ENCODE results near the gene SMIM36. TPM values are rescaled to one million over a fixed set of nuclear protein-coding genes. Genes with fewer than 3 reads are reported as not detected.

SMIM36 gene
- total RNA-seq, 4 donors from 2014 or later = not detected

DNA sequence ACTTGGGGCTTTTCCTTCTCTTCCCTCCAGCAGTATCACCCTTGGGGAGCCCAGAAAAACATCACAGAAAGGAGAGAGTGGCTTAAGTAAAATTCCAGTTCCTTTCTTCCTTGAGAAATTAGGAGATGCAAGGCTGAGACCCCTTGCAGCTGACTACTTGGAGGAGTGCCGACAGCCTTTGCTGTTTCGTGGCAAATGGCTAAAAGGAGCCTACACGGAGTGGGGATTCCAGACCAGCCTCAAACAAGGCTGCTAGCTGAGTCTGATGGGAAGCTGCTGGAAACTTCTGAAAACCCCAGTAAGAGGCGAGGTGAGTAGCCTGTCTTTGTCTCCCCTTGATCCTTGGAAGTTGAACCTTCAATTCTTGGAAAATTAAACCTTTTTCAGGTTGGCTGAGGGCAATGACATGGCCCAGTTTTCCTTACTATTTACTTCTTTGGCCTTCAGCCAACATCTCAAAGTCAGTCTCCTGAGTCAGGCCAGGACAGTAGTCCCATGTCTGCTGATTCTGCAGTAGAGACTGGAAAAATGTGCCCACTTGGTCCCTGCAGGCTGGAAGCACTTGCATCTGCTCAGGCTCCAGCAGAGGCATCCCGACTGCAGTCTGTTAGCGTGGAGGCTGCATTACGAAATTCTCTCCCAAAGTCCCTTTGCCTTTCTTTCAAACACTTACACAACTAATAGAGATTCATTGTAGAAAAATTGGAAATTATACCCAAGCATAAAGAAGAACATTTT lies 23.4 kb downstream of the SMIM36 start:
- WGBS = 36% methylated on average over 7 of the region's 7 CpGs
- H3K4me1 ChIP-seq = peaks cover 0 to 20% (median 17%) of the 10 kb centered on the region in 4 donors
- no peaks in the 10 kb centered on the region for H3K9me3 ChIP-seq
- DNase-seq (ENCODE audit: extremely low spot score) = no peak
- peak overlapping the region; percentile 44 to 60 (median 51) for H3K27ac ChIP-seq (replicated peaks in 1 of 4)
- intact Hi-C loops (cut with DNase I) = no loop called here
- no peak for TF ChIP-seq POLR2AphosphoS5 (IDR thresholded peaks at IDR 0.05)
- TF ChIP-seq, protein P1, sequence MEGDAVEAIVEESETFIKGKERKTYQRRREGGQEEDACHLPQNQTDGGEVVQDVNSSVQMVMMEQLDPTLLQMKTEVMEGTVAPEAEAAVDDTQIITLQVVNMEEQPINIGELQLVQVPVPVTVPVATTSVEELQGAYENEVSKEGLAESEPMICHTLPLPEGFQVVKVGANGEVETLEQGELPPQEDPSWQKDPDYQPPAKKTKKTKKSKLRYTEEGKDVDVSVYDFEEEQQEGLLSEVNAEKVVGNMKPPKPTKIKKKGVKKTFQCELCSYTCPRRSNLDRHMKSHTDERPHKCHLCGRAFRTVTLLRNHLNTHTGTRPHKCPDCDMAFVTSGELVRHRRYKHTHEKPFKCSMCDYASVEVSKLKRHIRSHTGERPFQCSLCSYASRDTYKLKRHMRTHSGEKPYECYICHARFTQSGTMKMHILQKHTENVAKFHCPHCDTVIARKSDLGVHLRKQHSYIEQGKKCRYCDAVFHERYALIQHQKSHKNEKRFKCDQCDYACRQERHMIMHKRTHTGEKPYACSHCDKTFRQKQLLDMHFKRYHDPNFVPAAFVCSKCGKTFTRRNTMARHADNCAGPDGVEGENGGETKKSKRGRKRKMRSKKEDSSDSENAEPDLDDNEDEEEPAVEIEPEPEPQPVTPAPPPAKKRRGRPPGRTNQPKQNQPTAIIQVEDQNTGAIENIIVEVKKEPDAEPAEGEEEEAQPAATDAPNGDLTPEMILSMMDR (IDR thresholded peaks at IDR 0.05) = no peak
- TF ChIP-seq POLR2A (IDR thresholded peaks at IDR 0.05; ENCODE audit: low read depth) = no peak
- no peak for TF ChIP-seq EP300 (IDR thresholded peaks at IDR 0.05)
- peak overlapping the region; percentile 4 to 17 (median 14) for H3K4me3 ChIP-seq
- H3K36me3 ChIP-seq = no peaks in the 10 kb centered on the region
- H3K27me3 ChIP-seq = no peaks in the 10 kb centered on the region

DNA sequence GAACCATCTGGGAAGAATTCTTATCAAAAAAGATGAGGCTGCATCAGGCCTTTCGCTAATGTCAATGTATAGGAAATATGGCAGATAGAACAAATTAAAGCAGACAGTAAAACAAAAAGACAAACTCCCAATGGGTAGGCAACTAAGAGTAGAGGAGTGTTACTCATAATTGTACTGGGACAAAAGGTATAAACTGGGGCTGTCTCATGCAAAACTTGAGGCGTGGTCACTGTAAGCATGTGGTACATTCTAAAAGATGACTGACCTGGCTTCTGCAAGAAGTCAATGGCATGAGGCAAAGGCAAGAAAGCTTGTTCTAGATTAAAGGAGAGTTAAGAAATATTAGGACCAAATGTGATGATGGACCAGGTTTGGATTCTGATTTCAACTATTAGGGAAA lies 26.7 kb downstream of the SMIM36 start:
- H3K4me1 ChIP-seq = peaks cover 0 to 20% (median 17%) of the 10 kb centered on the region in 4 donors
- no peak overlapping the region for H3K27ac ChIP-seq (replicated peaks in 1 of 4)
- 92% methylated on average over 2 of the region's 2 CpGs for WGBS
- TF ChIP-seq EP300 (IDR thresholded peaks at IDR 0.05) (no peak), POLR2AphosphoS5 (IDR thresholded peaks at IDR 0.05) (no peak), POLR2A (IDR thresholded peaks at IDR 0.05; ENCODE audit: low read depth) (no peak)
- TF ChIP-seq, protein P1 (IDR thresholded peaks at IDR 0.05) = no peak
- DNase-seq (ENCODE audit: extremely low spot score) = no peak
- intact Hi-C loops (cut with DNase I) = no loop called here
- H3K36me3 ChIP-seq = no peaks in the 10 kb centered on the region
- no peak overlapping the region for H3K4me3 ChIP-seq
- H3K27me3 ChIP-seq = no peaks in the 10 kb centered on the region
- H3K9me3 ChIP-seq = no peaks in the 10 kb centered on the region

DNA sequence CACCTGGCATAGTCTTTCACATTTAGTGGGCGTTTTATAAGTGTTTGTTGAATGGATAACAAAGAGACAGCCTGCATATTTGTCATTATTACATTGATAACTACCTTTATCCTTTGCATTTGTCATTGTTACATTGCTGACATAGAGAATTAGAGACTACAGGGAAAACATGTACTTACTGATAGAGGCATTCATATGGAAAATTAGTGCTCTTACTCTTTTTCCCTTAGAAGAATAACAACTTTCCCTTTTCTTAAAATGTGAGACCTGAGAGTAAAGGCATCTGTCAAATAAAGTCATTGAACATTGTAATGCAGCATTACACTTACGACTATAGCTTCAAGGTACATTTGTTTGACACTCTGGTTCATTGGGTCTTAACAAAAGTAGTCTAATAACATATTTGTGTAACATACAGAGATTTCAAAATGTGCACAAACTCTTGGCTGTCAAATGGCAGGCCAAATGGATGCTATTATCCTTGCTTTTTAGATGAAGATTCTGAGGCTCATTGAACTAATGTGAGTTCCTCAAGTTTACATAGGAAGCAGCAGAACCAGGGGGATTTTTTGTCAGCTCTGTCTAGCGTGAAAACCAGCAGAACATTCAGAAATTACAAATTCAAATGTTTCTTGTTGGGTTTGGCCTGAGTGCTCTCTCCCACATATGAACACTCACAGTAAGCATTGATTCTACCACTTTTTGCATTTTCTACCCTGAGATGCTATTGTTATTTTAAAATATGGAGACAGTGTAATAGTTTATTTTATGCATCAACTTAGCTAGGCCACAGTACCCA lies 28.5 kb downstream of the SMIM36 start:
- 91% methylated on average over 3 of the region's 3 CpGs for WGBS
- intact Hi-C loops (cut with DNase I) = no loop called here
- Histone ChIP-seq H3K4me3 (no peak overlapping the region), H3K9me3 (no peaks in the 10 kb centered on the region), H3K27me3 (no peaks in the 10 kb centered on the region), H3K4me1 (peaks cover 0 to 10% (median 9%) of the 10 kb centered on the region in 4 donors), H3K27ac (replicated peaks in 1 of 4) (no peak overlapping the region), H3K36me3 (no peaks in the 10 kb centered on the region)
- TF ChIP-seq POLR2AphosphoS5 (IDR thresholded peaks at IDR 0.05) = no peak
- no peak for DNase-seq (ENCODE audit: extremely low spot score)

DNA sequence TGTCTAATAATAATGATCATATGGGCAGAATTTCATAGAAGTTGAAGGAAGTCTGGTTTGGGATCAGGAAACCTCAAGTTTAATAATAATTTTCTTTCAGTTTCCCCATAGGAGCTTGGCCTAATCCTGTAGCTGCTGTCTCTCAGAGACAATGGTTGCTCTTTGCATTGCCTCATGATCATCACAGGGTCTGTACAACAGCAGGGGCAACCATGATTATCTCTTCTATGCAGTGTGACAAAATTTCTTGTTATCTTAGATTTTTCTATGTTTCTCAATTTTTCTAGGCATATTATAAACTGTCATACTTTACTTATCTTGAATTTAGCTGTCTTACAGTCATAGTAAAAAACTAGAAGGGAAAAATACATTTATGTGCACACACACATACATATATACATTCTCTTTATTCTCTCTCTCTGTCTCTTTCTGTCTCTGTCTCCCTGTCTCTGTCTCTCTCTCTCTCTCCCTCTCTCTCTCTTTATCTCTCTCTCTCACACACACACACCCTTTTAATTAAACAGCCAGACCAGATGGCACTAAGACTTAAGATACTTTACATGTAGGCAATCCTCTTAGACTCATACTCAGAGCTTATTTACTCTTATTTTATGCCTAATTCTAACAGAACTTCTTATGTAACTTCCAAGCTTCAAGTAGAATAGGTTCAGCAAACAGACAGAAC lies 30.5 kb downstream of the SMIM36 start:
- no peak overlapping the region for H3K27ac ChIP-seq (replicated peaks in 1 of 4)
- no peaks in the 10 kb centered on the region for H3K27me3 ChIP-seq
- H3K4me1 ChIP-seq = no peaks in the 10 kb centered on the region
- no peak overlapping the region for H3K4me3 ChIP-seq
- intact Hi-C loops (cut with DNase I) = no loop called here
- no peaks in the 10 kb centered on the region for H3K36me3 ChIP-seq
- TF ChIP-seq, protein P1 (IDR thresholded peaks at IDR 0.05) = no peak
- TF ChIP-seq POLR2A (IDR thresholded peaks at IDR 0.05; ENCODE audit: low read depth) (no peak), POLR2AphosphoS5 (IDR thresholded peaks at IDR 0.05) (no peak), EP300 (IDR thresholded peaks at IDR 0.05) (no peak)
- no peak for DNase-seq (ENCODE audit: extremely low spot score)
- no peaks in the 10 kb centered on the region for H3K9me3 ChIP-seq

DNA sequence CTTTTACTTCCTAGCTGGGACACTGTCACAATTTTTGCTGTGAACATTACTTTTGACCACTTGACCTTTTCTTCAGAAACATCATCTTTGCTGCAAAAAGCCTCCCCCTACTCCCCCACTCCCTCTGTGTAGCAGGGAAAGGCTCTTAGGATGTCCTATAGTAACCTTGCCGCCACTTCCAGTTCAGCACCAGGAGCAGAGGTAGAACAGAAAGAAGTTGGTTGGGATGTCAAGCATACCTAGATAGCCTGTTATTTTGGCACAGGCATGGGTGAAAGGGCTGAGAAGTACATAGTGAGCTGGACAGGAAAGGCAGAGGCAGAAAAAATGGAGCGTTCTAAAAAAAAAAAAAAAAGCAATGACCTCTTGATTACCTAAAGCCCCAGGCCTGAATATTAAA lies 31.3 kb downstream of the SMIM36 start:
- 88% methylated on average over 2 of the region's 2 CpGs for WGBS
- intact Hi-C loops (cut with DNase I) = no loop called here
- no peaks in the 10 kb centered on the region for H3K36me3 ChIP-seq
- H3K4me3 ChIP-seq = no peak overlapping the region
- TF ChIP-seq, protein P1 (IDR thresholded peaks at IDR 0.05) = no peak
- no peak for TF ChIP-seq POLR2AphosphoS5 (IDR thresholded peaks at IDR 0.05)
- TF ChIP-seq POLR2A (IDR thresholded peaks at IDR 0.05; ENCODE audit: low read depth) = no peak
- no peak for TF ChIP-seq EP300 (IDR thresholded peaks at IDR 0.05)
- no peak overlapping the region for H3K27ac ChIP-seq (replicated peaks in 1 of 4)
- H3K27me3 ChIP-seq = no peaks in the 10 kb centered on the region
- no peaks in the 10 kb centered on the region for H3K9me3 ChIP-seq
- DNase-seq (ENCODE audit: extremely low spot score) = no peak
- no peaks in the 10 kb centered on the region for H3K4me1 ChIP-seq
